ENCODE data around the gene LPP.

- TF ChIP-seq TAF1 (IDR thresholded peaks at IDR 0.05; ENCODE audit: borderline replicate concordance, insufficient read depth, low read length) (no peak), POLR2AphosphoS5 (IDR thresholded peaks at IDR 0.05; ENCODE audit: low read depth, low read length) (no peak), REST (IDR thresholded peaks at IDR 0.05; ENCODE audit: insufficient read depth in 1 of 2, low read depth in 2 of 2, low read length in 2 of 2) (no peak)
Measured at GRCh38 chr3:188677344-188677743, 523.4 kb downstream of the LPP start.
